Cardiac ventricle fibroblast (primary cell): ENCODE measurements around the gene RER1. TPM values are rescaled to one million over a fixed set of nuclear protein-coding genes. Genes with fewer than 3 reads are reported as not detected.

Experiments
- total RNA-seq: library from RNA; depleted of rRNA; stranded (reverse); fragments of >200 nt; gene quantifications from 2 replicates; pipeline ENCODE4 v1.2.3, GENCODE V29; 2015

The RER1 gene, protein sequence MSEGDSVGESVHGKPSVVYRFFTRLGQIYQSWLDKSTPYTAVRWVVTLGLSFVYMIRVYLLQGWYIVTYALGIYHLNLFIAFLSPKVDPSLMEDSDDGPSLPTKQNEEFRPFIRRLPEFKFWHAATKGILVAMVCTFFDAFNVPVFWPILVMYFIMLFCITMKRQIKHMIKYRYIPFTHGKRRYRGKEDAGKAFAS
- 96.5 and 119 TPM in 2 replicates for total RNA-seq

DNA sequence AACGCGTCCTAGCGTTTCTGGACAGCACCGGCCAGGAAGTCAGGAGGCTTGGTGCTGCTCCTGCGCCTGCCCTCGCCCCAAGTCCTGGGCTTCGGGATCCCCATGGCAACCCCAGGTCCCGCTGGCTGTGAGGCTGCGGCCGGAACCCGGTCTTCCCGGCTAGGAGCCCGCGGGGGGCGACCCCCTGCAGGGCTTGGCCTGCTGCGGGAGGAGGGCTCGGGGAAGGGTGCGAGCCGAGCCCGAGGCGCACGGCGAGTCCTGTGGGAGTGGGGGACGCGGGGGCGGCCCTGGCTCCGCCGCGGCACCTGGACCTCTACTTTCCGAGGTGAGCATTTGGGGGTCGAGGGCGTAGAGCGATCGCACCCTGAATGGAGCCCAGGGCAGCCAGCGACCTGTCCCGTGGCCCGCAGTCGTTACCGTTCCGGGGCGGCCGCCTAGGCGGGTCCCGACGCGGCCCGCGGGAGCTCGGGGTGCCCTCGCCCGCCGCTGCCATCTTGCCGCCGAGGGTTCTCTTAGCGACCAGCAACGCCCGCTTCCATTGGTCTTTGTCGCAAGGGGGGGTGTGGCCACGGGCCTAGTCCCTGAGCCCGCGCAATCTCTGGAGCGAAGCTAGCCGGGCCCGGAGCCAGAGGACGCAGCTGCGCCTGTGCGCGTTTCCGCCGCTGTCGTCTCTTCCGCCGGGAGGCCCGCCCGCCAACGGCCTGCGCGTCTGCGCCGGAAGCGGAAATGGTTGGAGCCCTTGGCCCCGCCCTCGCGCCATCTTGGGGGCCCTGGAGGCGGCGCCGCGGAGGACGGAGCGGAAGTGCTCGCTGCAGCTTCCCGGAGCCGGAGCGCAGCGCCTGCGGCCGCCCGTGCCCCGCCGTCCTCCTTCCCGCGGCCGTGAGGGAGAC lies at the start of gene RER1, which contains the start of gene MORN1:
Gene RER1 (plus strand): TSS at position 801 of the 890 bp plus-strand sequence. CDS start 3,950 bp downstream, outside the sequence.
Gene MORN1 (minus strand): TSS at position 514 of the 890 bp plus-strand sequence. CDS start 21 bp downstream, at position 493.

GRCh38 chr1:2412395-2412772 lies 20.7 kb downstream of the RER1 start, which contains the start of gene PEX10:
PEX10 (minus strand) TSS chr1:2412564; CDS start chr1:2412502, 62 bp downstream.

Other genes with a start within 250 kb of the RER1 start
- 32.1 and 32.9 TPM in 2 replicates for gene FAAP20, start 197.1 kb upstream of the RER1 start, total RNA-seq
- gene SKI, start 163.5 kb upstream of the RER1 start, total RNA-seq, result 62.8 and 70.0 TPM in 2 replicates
- gene MORN1, start 287 bp upstream of the RER1 start, total RNA-seq, result 4.7 and 5.7 TPM in 2 replicates
- 22.2 and 27.0 TPM in 2 replicates for gene PEX10, start 20.7 kb downstream of the RER1 start, total RNA-seq
- not detected in 2 replicates for gene PLCH2, start 84.4 kb downstream of the RER1 start, total RNA-seq
- 20.5 and 25.7 TPM in 2 replicates for gene PANK4, start 134.8 kb downstream of the RER1 start, total RNA-seq
- gene HES5, start 138.4 kb downstream of the RER1 start, total RNA-seq, result not detected in 2 replicates
- gene TNFRSF14, start 164.5 kb downstream of the RER1 start, total RNA-seq, result 15.9 and 23.1 TPM in 2 replicates
- 10.9 and 20.9 TPM in 2 replicates for gene PRXL2B, start 194.9 kb downstream of the RER1 start, total RNA-seq
- gene MMEL1, start 241.2 kb downstream of the RER1 start, total RNA-seq, result not detected in 2 replicates